Measurements from ENCODE around the gene TRPV6. TPM values are rescaled to one million over a fixed set of nuclear protein-coding genes. Genes with fewer than 3 reads are reported as not detected.

The TRPV6 gene
- total RNA-seq, 1 experiment from 2014 or later = not detected

DNA sequence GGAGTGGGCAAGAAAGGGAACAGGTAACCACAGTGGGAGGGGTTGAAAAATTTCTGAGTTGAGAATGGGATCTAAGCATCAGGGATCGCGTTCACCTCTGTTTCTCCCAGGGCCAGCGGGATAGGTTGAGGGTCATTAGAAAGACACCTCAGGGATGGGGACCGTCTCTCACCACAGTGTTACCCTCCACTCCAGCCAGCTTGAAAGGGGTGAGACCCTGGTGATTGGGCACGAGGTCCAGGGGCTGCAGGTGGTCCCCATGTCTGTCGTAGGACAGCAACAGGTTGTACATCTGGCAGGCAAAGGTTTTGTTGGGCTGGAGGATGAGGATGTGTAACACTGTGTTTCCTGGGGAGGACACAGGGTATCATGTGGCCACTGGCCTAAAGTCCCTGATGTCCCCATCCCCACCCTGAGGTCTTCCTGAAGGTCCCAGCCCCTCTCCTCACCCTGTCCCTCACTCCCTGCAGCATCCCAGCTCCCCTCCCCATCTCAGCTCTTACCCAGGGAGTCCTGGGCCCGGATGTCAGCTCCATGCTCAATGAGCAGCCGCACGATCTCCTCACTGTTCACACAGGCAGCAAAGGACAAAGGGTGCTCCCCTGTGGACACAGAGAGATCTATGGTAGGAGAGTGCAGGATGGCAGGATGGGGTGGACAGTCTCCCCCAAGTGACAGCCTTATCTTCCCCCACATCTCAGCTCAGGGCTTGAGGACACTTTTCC, 9.1 kb downstream of the TRPV6 start:
- Histone ChIP-seq H3K36me3 (ENCODE audit: insufficient read depth, low read length, poor library complexity, severe bottlenecking) (no peaks in the 10 kb centered on the region), H3K4me3 (ENCODE audit: low read depth, low read length, poor library complexity, severe bottlenecking) (no peak overlapping the region), H3K4me1 (ENCODE audit: insufficient read depth, low read length, poor library complexity, severe bottlenecking) (no peaks in the 10 kb centered on the region), H3K27ac (ENCODE audit: low read depth, low read length, poor library complexity, severe bottlenecking) (no peak overlapping the region), H3K27me3 (replicated peaks; ENCODE audit: insufficient read depth, low read depth, low read length, poor library complexity) (peaks cover 4% of the 10 kb centered on the region), H3K9me3 (ENCODE audit: low read depth, low read length, poor library complexity, severe bottlenecking) (no peaks in the 10 kb centered on the region)
- DNase-seq (ENCODE audit: low spot score) = no peak
- TF ChIP-seq CTCF (conservative IDR thresholded peaks at IDR 0.05; ENCODE audit: low read depth, low read length) (no peak), EZH2 (IDR thresholded peaks at IDR 0.05; ENCODE audit: borderline replicate concordance, low read depth, low read length, poor library complexity, severe bottlenecking) (no peak)
- CTCF ChIA-PET = interaction anchor here (0.6 kb wide), 1 partner anchor 339 kb away, joined by 3 read pairs; no protein-coding TSS in a partner anchor
- intact Hi-C loops (cut with micrococcal nuclease; ENCODE audit: unreplicated experiment) = no loop called here
- BruUV-seq (replicated peaks) = no TSS peak
- POLR2A ChIA-PET (ENCODE audit: low non-redundant PET) = no interaction called here

GRCh38 chr7:142875456-142875855, 10.1 kb downstream of the TRPV6 start:
- ChIA-PET POLR2A (ENCODE audit: low non-redundant PET) (no interaction called here), CTCF (no interaction called here)
- no TSS peak for BruUV-seq (replicated peaks)
- Histone ChIP-seq H3K4me3 (ENCODE audit: low read depth, low read length, poor library complexity, severe bottlenecking) (no peak overlapping the region), H3K27me3 (replicated peaks; ENCODE audit: insufficient read depth, low read depth, low read length, poor library complexity) (no peaks in the 10 kb centered on the region), H3K36me3 (ENCODE audit: insufficient read depth, low read length, poor library complexity, severe bottlenecking) (no peaks in the 10 kb centered on the region), H3K27ac (ENCODE audit: low read depth, low read length, poor library complexity, severe bottlenecking) (no peak overlapping the region), H3K9me3 (ENCODE audit: low read depth, low read length, poor library complexity, severe bottlenecking) (no peaks in the 10 kb centered on the region), H3K4me1 (ENCODE audit: insufficient read depth, low read length, poor library complexity, severe bottlenecking) (no peaks in the 10 kb centered on the region)
- intact Hi-C loops (cut with micrococcal nuclease; ENCODE audit: unreplicated experiment) = no loop called here
- no peak for DNase-seq (ENCODE audit: low spot score)
- no peak for TF ChIP-seq CTCF (conservative IDR thresholded peaks at IDR 0.05; ENCODE audit: low read depth, low read length)
- no peak for TF ChIP-seq EZH2 (IDR thresholded peaks at IDR 0.05; ENCODE audit: borderline replicate concordance, low read depth, low read length, poor library complexity, severe bottlenecking)

GRCh38 chr7:142874837-142875236, 10.7 kb downstream of the TRPV6 start:
- Histone ChIP-seq H3K9me3 (ENCODE audit: low read depth, low read length, poor library complexity, severe bottlenecking) (no peaks in the 10 kb centered on the region), H3K36me3 (ENCODE audit: insufficient read depth, low read length, poor library complexity, severe bottlenecking) (no peaks in the 10 kb centered on the region), H3K27me3 (replicated peaks; ENCODE audit: insufficient read depth, low read depth, low read length, poor library complexity) (no peaks in the 10 kb centered on the region), H3K27ac (ENCODE audit: low read depth, low read length, poor library complexity, severe bottlenecking) (no peak overlapping the region), H3K4me1 (ENCODE audit: insufficient read depth, low read length, poor library complexity, severe bottlenecking) (no peaks in the 10 kb centered on the region), H3K4me3 (ENCODE audit: low read depth, low read length, poor library complexity, severe bottlenecking) (no peak overlapping the region)
- TF ChIP-seq CTCF (conservative IDR thresholded peaks at IDR 0.05; ENCODE audit: low read depth, low read length) (no peak), EZH2 (IDR thresholded peaks at IDR 0.05; ENCODE audit: borderline replicate concordance, low read depth, low read length, poor library complexity, severe bottlenecking) (no peak)
- intact Hi-C loops (cut with micrococcal nuclease; ENCODE audit: unreplicated experiment) = loop anchor here (5.0 kb wide), 1 partner anchor 47 kb away; no protein-coding TSS in a partner anchor
- no TSS peak for BruUV-seq (replicated peaks)
- CTCF ChIA-PET = no interaction called here
- no peak for DNase-seq (ENCODE audit: low spot score)
- POLR2A ChIA-PET (ENCODE audit: low non-redundant PET) = no interaction called here

Data from A673 (cell line).